GM21825 (cell line): Measurements from ENCODE around the gene TOPORS.

Experiments
- ATAC-seq: cut with Tn5 transposase; IDR thresholded peaks from one replicate; pipeline ENCODE4 v1.9.1; 2021; ENCODE audit warnings: mild to moderate bottlenecking, moderate library complexity; ENCODE audit not compliant: unreplicated experiment

Gene TOPORS

DNA sequence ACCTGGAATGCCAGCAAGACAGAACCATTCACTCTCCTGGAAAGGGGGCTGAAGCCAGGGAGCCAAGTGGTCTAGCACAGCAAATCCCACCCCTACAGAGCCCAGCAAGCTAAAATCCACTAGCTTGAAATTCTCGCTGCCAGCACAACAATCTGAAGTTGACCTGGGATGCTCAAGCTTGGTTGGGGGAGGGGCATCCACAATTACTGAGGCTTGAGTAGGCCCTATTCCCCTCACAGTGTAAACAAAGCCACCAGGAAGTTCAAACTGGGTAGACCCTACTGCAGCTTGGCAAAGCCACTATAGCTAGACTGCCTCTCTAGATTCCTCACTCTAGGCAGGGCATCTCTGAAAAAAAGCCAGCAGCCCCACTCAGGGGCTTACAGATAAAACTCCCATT, 43.7 kb downstream of the TOPORS start:
- ATAC-seq = no peak

- no peak for ATAC-seq
Observed at GRCh38 chr9:32503008-32503407, 49.4 kb downstream of the TOPORS start.

DNA sequence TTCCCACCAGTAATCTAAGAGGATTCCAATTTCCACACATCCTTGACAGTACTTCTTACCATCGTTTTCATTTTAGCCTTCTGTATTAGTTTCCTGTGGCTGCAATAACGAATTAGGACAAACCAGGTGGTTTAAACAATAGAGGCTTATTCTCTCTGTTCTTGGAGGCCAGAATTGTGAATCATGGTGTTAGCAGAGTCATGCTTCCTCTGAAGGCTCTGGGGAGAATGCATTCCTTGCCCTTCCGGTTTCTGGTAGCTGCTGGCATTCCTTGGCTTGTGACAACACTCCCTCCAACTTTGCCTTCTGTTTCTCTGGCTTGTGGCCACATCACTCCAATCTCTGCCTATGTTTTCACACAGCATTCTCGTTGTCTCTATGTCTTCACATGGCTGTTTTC, 49.9 kb downstream of the TOPORS start:
- no peak for ATAC-seq

DNA sequence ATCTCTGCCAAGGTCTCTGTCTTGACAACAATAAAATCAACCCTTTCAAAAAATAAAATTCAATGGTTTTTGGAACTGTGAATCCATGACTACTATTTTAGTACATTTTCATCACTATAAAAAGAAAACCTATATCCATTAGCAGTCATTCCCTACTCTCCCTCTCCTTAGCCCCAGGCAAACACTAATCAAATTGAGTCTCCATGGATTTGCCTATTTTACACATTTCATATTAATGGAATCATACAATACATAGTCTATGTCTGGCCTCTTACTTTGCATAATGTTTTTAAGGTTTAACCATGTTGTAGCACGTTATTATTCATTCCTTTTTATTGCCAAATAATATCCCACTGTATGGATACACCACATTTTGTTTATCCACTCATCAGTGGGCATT, 50.5 kb downstream of the TOPORS start:
- no peak for ATAC-seq

- ATAC-seq = no peak
Observed at GRCh38 chr9:32500768-32501167, 51.6 kb downstream of the TOPORS start.

GRCh38 chr9:32497921-32498320, 54.5 kb downstream of the TOPORS start:
- no peak for ATAC-seq

DNA sequence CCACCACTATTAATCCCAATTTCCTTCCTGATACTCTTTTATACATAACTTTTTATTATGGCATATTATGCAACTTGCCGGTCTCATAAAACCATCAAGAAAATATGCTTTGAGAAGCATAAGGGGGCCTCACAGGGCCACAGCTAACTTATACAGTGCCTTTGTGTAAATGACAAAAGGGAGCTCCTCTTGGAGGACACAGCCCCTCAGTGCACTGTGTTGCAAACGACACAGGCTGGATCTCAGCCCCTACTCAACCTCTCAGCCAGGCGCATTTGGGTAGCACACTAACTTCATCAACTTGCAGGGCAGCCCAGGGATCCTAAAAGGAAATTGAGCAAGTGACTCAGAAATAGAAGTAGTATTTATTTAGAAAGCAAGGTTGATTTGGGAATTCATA, 61.8 kb downstream of the TOPORS start:
- no peak for ATAC-seq
